K562 (cell line): ENCODE results near the gene OR4D9. TPM values are rescaled to one million over a fixed set of nuclear protein-coding genes. Genes with fewer than 3 reads are reported as not detected.

Experiments used
- CCAR2 ChIP-seq: fragments of 200-400 bp; formaldehyde crosslinking; IDR thresholded peaks from 2 replicates; pipeline ENCODE4 v1.6.1; 2017; ENCODE audit warnings: mild to moderate bottlenecking, low read depth, low read length
- DACH1 ChIP-seq: fragments of 450-650 bp; IDR thresholded peaks from 2 replicates; pipeline ENCODE4 v1.6.1; 2018; ENCODE audit not compliant: partially characterized antibody
- DPF2 ChIP-seq: fragments of 450-650 bp; IDR thresholded peaks from 2 replicates; pipeline ENCODE4 v1.6.1; 2016
- E2F8 ChIP-seq: fragments of 450-650 bp; IDR thresholded peaks from 2 replicates; pipeline ENCODE4 v1.7.1; 2018; ENCODE audit warnings: mild to moderate bottlenecking, low read depth; ENCODE audit not compliant: partially characterized antibody
- EHMT2 ChIP-seq: fragments of 450-650 bp; IDR thresholded peaks from 2 replicates; pipeline ENCODE4 v1.6.1; 2018; ENCODE audit warnings: antibody characterized with exemption
- GTF2E2 ChIP-seq: fragments of 200-800 bp; sonication (Bioruptor generic); IDR thresholded peaks from 2 replicates; pipeline ENCODE4 v1.6.1; 2016; ENCODE audit warnings: missing genetic modification characterization, missing compliant biosample characterization
- HNRNPL ChIP-seq: fragments of 200-400 bp; formaldehyde crosslinking; IDR thresholded peaks from 2 replicates; pipeline ENCODE4 v1.6.1; 2017; ENCODE audit warnings: low read depth, mild to moderate bottlenecking, low read length
- SAP30 ChIP-seq: fragments of 200-600 bp; sonication (generic); IDR thresholded peaks from 2 replicates; pipeline ENCODE4 v1.6.1; 2012; ENCODE audit warnings: borderline replicate concordance, low read depth, mild to moderate bottlenecking, moderate library complexity, low read length, control low read depth, inconsistent platforms; ENCODE audit not compliant: insufficient read depth, poor library complexity, severe bottlenecking
- SIX5 ChIP-seq, 2 experiments: IDR thresholded peaks; 2 replicates each; pipeline ENCODE4 v1.6.1; 2011; ENCODE audit warnings: low read length in 2 of 2, borderline replicate concordance in 1 of 2, low read depth in 1 of 2, mild to moderate bottlenecking in 1 of 2, moderate library complexity in 1 of 2; ENCODE audit not compliant: insufficient read depth in 1 of 2
- STAG1 ChIP-seq: sonication (generic); formaldehyde crosslinking; IDR thresholded peaks from 2 replicates; pipeline ENCODE4 v1.5.0; 2020; ENCODE audit warnings: missing genetic modification reagents, borderline replicate concordance
- THRAP3 ChIP-seq: fragments of 450-650 bp; IDR thresholded peaks from 2 replicates; pipeline ENCODE4 v1.6.1; 2016; ENCODE audit warnings: mild to moderate bottlenecking, inconsistent platforms, borderline replicate concordance
- ZBTB2 ChIP-seq: fragments of 450-650 bp; IDR thresholded peaks from 2 replicates; pipeline ENCODE4 v1.6.1; 2016; ENCODE audit warnings: antibody characterized with exemption
- ZFX ChIP-seq: sonication (generic); formaldehyde crosslinking; IDR thresholded peaks from 2 replicates; pipeline ENCODE4 v1.8.0; 2022; ENCODE audit warnings: mild to moderate bottlenecking, missing genetic modification reagents, moderate library complexity
- ZNF124 ChIP-seq: sonication (generic); formaldehyde crosslinking; IDR thresholded peaks from 2 replicates; pipeline ENCODE4 v1.8.1; 2022; ENCODE audit warnings: missing genetic modification reagents
- ZNF785 ChIP-seq: fragments of 250-450 bp; sonication (Bioruptor Pico); IDR thresholded peaks from 2 replicates; pipeline ENCODE4 v1.4.0; 2020; ENCODE audit warnings: mild to moderate bottlenecking
- polyA plus RNA-seq, 8 experiments: library from polyadenylated mRNA; depleted of rRNA in 4 of 8; stranded (reverse) in 5 of 8; unstranded in 3 of 8; fragments of >200 nt; fragmentation: Nextera tagmentation in 2 of 8; fragmentation: Illumina TruSeq in 1 of 8; extraction: Ambion mirVana in 2 of 8; extraction: Trizol in 1 of 8; gene quantifications; 2 replicates each; pipeline versions ENCODE4 v1.2.1 to v1.2.3, GENCODE V29; 2011 to 2014; ENCODE audit warnings: inconsistent platforms in 1 of 8, missing spikeins in 1 of 8
- total RNA-seq, 7 experiments: library from RNA; depleted of rRNA in 6 of 7; stranded (reverse); fragments of >200 nt in 6 of 7; fragmentation: Illumina TruSeq in 2 of 7; extraction: Trizol in 2 of 7; gene quantifications; 2 replicates each; pipeline versions ENCODE4 v1.2.1 to v1.2.3, GENCODE V29; 2011 to 2021; ENCODE audit warnings: low replicate concordance in 1 of 7
- TF ChIP-seq, protein P1 (sequence below): fragments of 450-650 bp; formaldehyde crosslinking; conservative IDR thresholded peaks from 2 replicates; pipeline ENCODE4 v1.4.0; 2022; ENCODE audit warnings: mild to moderate bottlenecking, missing genetic modification characterization
- TF ChIP-seq, protein P2 (sequence below): fragments of 450-650 bp; formaldehyde crosslinking; IDR thresholded peaks from 2 replicates; pipeline ENCODE4 v1.4.0; 2020; ENCODE audit warnings: mild to moderate bottlenecking, mixed read lengths
- TF ChIP-seq, protein P3 (sequence below): fragments of 250-450 bp; sonication (Bioruptor Pico); IDR thresholded peaks from 2 replicates; pipeline ENCODE4 v1.8.0; 2021; ENCODE audit warnings: moderate library complexity, mild to moderate bottlenecking, inconsistent platforms

Gene OR4D9
- total and polyA plus RNA-seq, 9 of the 15 experiments (the other 6 are each of a cell fraction or from before 2014, with no cell fraction given): not detected

DNA sequence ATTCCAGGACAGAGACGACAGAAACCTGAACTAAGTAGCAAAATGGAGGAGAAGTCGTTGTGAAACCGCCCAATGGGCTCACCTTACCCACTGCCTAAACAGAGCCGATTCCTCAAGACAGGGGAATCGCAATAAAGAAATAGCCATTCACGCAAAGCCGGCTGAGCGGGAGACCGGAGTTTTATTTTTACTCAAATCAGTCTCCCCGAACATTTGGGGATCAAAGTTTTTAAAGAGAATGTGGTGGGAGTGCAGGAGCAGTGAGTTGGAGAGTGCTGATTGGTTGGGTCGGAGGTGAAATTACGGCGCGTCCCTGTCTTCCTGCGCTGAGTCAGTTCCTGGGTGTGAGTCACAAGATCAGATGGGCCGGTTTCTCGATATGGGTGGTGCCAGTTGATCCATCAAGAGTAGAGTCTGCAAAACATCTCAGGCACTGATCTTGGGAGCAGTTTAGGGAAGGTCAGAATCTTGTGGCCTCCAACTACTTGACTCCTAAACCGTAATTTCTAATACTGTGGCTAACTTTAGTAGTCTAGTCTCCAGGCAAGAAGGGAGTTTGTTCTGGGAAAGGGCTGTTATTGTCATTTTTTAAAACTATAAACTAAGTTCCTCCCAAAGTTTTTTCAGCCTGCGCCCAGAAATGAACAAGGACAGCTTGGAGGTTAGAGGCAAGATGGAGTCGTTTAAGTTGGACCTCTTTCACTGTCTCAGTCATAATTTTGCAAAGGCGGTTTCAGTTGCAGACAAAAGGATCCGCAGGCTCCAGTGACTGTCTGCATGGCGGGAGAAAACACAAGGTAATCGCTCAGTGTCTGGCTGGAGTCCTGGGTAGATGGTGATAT, 34.1 kb downstream of the OR4D9 start (continued):
- TF ChIP-seq ZFX (peak; percentile 70; the same call in 1 of the 2 replicates), ZNF785 (CRISPR knock-in tag) (no peak), SAP30 (no peak), ZBTB2 (no peak), ZNF124 (CRISPR knock-in tag) (no peak), THRAP3 (0 out of 2 replicates have a peak, but pooled peaks have one; percentile 29), DPF2 (peak; percentile 91), DACH1 (no peak), EHMT2 (peak; percentile 12; the same call in 1 of the 2 replicates), E2F8 (no peak), HNRNPL (no peak), GTF2E2 (tag) (peak; percentile 97), SIX5 (IDR thresholded peaks at IDR 0.05; ENCODE audit: borderline replicate concordance in 1 of 2, insufficient read depth in 1 of 2, low read depth in 1 of 2, low read length in 2 of 2) (no peak), CCAR2 (no peak), STAG1 (no peak)
- TF ChIP-seq, protein P1, sequence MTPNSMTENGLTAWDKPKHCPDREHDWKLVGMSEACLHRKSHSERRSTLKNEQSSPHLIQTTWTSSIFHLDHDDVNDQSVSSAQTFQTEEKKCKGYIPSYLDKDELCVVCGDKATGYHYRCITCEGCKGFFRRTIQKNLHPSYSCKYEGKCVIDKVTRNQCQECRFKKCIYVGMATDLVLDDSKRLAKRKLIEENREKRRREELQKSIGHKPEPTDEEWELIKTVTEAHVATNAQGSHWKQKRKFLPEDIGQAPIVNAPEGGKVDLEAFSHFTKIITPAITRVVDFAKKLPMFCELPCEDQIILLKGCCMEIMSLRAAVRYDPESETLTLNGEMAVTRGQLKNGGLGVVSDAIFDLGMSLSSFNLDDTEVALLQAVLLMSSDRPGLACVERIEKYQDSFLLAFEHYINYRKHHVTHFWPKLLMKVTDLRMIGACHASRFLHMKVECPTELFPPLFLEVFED: peak; percentile 17; the same call in 1 of the 2 replicates
- TF ChIP-seq, protein P2, sequence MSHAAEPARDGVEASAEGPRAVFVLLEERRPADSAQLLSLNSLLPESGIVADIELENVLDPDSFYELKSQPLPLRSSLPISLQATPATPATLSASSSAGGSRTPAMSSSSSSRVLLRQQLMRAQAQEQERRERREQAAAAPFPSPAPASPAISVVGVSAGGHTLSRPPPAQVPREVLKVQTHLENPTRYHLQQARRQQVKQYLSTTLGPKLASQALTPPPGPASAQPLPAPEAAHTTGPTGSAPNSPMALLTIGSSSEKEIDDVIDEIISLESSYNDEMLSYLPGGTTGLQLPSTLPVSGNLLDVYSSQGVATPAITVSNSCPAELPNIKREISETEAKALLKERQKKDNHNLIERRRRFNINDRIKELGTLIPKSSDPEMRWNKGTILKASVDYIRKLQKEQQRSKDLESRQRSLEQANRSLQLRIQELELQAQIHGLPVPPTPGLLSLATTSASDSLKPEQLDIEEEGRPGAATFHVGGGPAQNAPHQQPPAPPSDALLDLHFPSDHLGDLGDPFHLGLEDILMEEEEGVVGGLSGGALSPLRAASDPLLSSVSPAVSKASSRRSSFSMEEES (CRISPR knock-in tag): no peak; the same call in 1 of the 2 replicates
- TF ChIP-seq, protein P3, sequence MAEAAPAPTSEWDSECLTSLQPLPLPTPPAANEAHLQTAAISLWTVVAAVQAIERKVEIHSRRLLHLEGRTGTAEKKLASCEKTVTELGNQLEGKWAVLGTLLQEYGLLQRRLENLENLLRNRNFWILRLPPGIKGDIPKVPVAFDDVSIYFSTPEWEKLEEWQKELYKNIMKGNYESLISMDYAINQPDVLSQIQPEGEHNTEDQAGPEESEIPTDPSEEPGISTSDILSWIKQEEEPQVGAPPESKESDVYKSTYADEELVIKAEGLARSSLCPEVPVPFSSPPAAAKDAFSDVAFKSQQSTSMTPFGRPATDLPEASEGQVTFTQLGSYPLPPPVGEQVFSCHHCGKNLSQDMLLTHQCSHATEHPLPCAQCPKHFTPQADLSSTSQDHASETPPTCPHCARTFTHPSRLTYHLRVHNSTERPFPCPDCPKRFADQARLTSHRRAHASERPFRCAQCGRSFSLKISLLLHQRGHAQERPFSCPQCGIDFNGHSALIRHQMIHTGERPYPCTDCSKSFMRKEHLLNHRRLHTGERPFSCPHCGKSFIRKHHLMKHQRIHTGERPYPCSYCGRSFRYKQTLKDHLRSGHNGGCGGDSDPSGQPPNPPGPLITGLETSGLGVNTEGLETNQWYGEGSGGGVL (CRISPR knock-in tag): no peak
